Lung (tissue), 12 donors: Measurements from ENCODE around the gene ASB15. TPM values are rescaled to one million over a fixed set of nuclear protein-coding genes. Genes with fewer than 3 reads are reported as not detected.

Experiments
- ATAC-seq: fragments of 200-7000 bp; cut with Tn5 transposase; one replicate; pipeline ENCODE4 v1.9.1; 2020; ENCODE audit warnings: moderate number of reproducible peaks; ENCODE audit not compliant: insufficient read depth, low FRiP score
- DNase-seq, 3 donors: peaks; one replicate each; pipeline ENCODE4 v3.0.0-alpha.2; 2013 to 2017
- H3K27ac ChIP-seq, 2 donors: one replicate each; pipeline ENCODE4 v1.5.1; 2013; ENCODE audit warnings: mild to moderate bottlenecking in 2 of 2, moderate library complexity in 2 of 2, control low read depth in 1 of 2, inconsistent platforms in 1 of 2, low read depth in 1 of 2, low read length in 1 of 2
- H3K27me3 ChIP-seq, 3 donors: one replicate each; pipeline ENCODE4 v1.5.1; 2013; ENCODE audit warnings: low read length in 2 of 3; ENCODE audit not compliant: control insufficient read depth in 3 of 3, insufficient read depth in 3 of 3
- H3K36me3 ChIP-seq, 4 donors: one replicate each; pipeline ENCODE4 v1.5.1; 2013; ENCODE audit warnings: low read length in 4 of 4, mild to moderate bottlenecking in 1 of 4, moderate library complexity in 1 of 4; ENCODE audit not compliant: control insufficient read depth in 4 of 4, insufficient read depth in 4 of 4
- H3K4me1 ChIP-seq, 5 donors: one replicate each; pipeline ENCODE4 v1.5.1; 2013; ENCODE audit warnings: low read length in 5 of 5, mild to moderate bottlenecking in 2 of 5, moderate library complexity in 1 of 5; ENCODE audit not compliant: control insufficient read depth in 5 of 5, insufficient read depth in 5 of 5
- H3K4me3 ChIP-seq: one replicate; pipeline ENCODE4 v1.5.1; 2013; ENCODE audit warnings: mild to moderate bottlenecking, control low read depth, moderate library complexity
- H3K9ac ChIP-seq, 2 donors: one replicate each; pipeline ENCODE4 v1.5.1; 2013; ENCODE audit warnings: low read length in 2 of 2, control low read depth in 1 of 2; ENCODE audit not compliant: insufficient read depth in 1 of 2
- H3K9me3 ChIP-seq, 4 donors: one replicate each; pipeline ENCODE4 v1.5.1; 2013; ENCODE audit warnings: low read length in 3 of 4, mild to moderate bottlenecking in 1 of 4, moderate library complexity in 1 of 4; ENCODE audit not compliant: control insufficient read depth in 4 of 4, insufficient read depth in 3 of 4
- CTCF ChIP-seq: IDR thresholded peaks from 2 replicates; pipeline ENCODE4 v1.5.1; 2012; ENCODE audit warnings: mild to moderate bottlenecking; ENCODE audit errors: control extremely low read depth, extremely low read depth
- WGBS, 2 donors: extraction: QIAGEN DNeasy Blood & Tissue Kit; methylation state at CpG; one replicate each; pipeline ENCODE4 v1.1.7; 2013; 5-methylcytosine and 5-hydroxymethylcytosine counted together
- polyA plus RNA-seq, 2 donors: library from polyadenylated mRNA; stranded (reverse); fragments of 200-250 nt; gene quantifications; one replicate each; pipeline ENCODE4 v1.2.1, GENCODE V29; 2013
- total RNA-seq, 2 donors: library from RNA; depleted of rRNA in 1 of 2; stranded (reverse); fragments of >200 nt in 1 of 2; gene quantifications; one replicate each; pipeline ENCODE4 v1.2.1, GENCODE V29; 2014 to 2021
- donor health status: control.
- donor health status: control.
- donor health status: Bipolar disorder and iron deficiency.
- donor health status: healthy.
- donor health status: DM: yes; HTN: yes; CAD: no.

ASB15 gene
- total and polyA plus RNA-seq, 4 donors = not detected

GRCh38 chr7:123555484-123555883, 46.1 kb upstream of the ASB15 start:
- no peak for DNase-seq
- H3K9me3 ChIP-seq = no peaks in the 10 kb centered on the region
- TF ChIP-seq CTCF = no peak
- no peaks in the 10 kb centered on the region for H3K27me3 ChIP-seq
- no peak overlapping the region for H3K27ac ChIP-seq
- peaks cover 0 to 18% (median 6%) of the 10 kb centered on the region in 5 donors for H3K4me1 ChIP-seq
- ATAC-seq = no peak
- H3K9ac ChIP-seq = no peak overlapping the region
- H3K4me3 ChIP-seq = no peak overlapping the region
- peaks cover 0 to 10% (median 0%) of the 10 kb centered on the region in 4 donors for H3K36me3 ChIP-seq

- ATAC-seq = no peak
- WGBS, 2 donors = 2 to 4% methylated on average over 12 of the region's 12 CpGs
- peak in 1 of 3 donors; percentile 48 for DNase-seq
Observed at GRCh38 chr7:123557016-123557397, 44.6 kb upstream of the ASB15 start.

GRCh38 chr7:123557398-123558288, 44.0 kb upstream of the ASB15 start, which contains the start of gene NDUFA5:
NDUFA5 (minus strand) TSS chr7:123557818; CDS start chr7:123557795, 23 bp downstream.
- peak within 1 kb of the TSS; percentile 98 for H3K4me3 ChIP-seq
- peak; percentile 100 for ATAC-seq
- WGBS, 2 donors = 1% methylated on average over 40 of the region's 40 CpGs

More at GRCh38 chr7:123557016-123557397, 44.6 kb upstream of the ASB15 start:
- Histone ChIP-seq H3K9ac (peak overlapping the region; percentile 90 to 98), H3K27ac (peak overlapping the region; percentile 95 to 97), H3K4me3 (peak overlapping the region; percentile 98), H3K27me3 (no peaks in the 10 kb centered on the region), H3K36me3 (peaks cover 0 to 10% (median 0%) of the 10 kb centered on the region in 4 donors), H3K4me1 (peaks cover 0 to 18% (median 6%) of the 10 kb centered on the region in 5 donors), H3K9me3 (no peaks in the 10 kb centered on the region)
- no peak for TF ChIP-seq CTCF

More at GRCh38 chr7:123557398-123558288, 44.0 kb upstream of the ASB15 start, which contains the start of gene NDUFA5:
- H3K9me3 ChIP-seq = no peaks in the 10 kb centered on the region
- no peaks in the 10 kb centered on the region for H3K27me3 ChIP-seq
- peaks cover 0 to 18% (median 6%) of the 10 kb centered on the region in 5 donors for H3K4me1 ChIP-seq
- peak; percentile 99 to 100 (median 100) for DNase-seq
- peaks cover 0 to 10% (median 0%) of the 10 kb centered on the region in 4 donors for H3K36me3 ChIP-seq
- peak within 1 kb of the TSS; percentile 95 to 97 for H3K27ac ChIP-seq
- H3K9ac ChIP-seq = peak within 1 kb of the TSS; percentile 90 to 98
- TF ChIP-seq CTCF = no peak
